Measurements from ENCODE around the gene TTC19.

GRCh38 chr17:16007439-16007838 is 7.8 kb downstream of the TTC19 start:
- TF ChIP-seq CTCF (conservative IDR thresholded peaks at IDR 0.05) (no peak), ZFX (IDR thresholded peaks at IDR 0.05) (no peak)

Measured in C4-2B (cell line).